Uterus (tissue), 2 donors: ENCODE data around the gene HACD2.

Experiments
- CTCF ChIP-seq, 4 experiments: fragments of 200-600 bp in 2 of 4; fragments of 450-650 bp in 2 of 4; sonication (generic) in 2 of 4; IDR thresholded peaks; one replicate each; pipeline ENCODE4 v1.5.1; 2016 to 2019; ENCODE audit warnings: antibody characterized with exemption in 4 of 4, mild to moderate bottlenecking in 2 of 4, moderate library complexity in 1 of 4
- POLR2A ChIP-seq, 2 donors: fragments of 450-650 bp; IDR thresholded peaks; one replicate each; pipeline ENCODE4 v1.6.1; 2016; ENCODE audit warnings: antibody characterized with exemption in 2 of 2, mild to moderate bottlenecking in 1 of 2, moderate library complexity in 1 of 2

GRCh38 chr3:123520656-123521055 is 64.2 kb downstream of the HACD2 start:
- no peak for TF ChIP-seq POLR2A (IDR thresholded peaks at IDR 0.05)
- TF ChIP-seq CTCF (IDR thresholded peaks at IDR 0.05): no peak
